ENCODE results near the gene CYP1A2. TPM values are rescaled to one million over a fixed set of nuclear protein-coding genes. Genes with fewer than 3 reads are reported as not detected.
A peak's percentile ranks its signal among the peaks of the same experiment; 100 is the strongest.

CYP1A2 gene
- total RNA-seq, 2 donors from 2014 or later = not detected

- no peaks in the 10 kb centered on the region for H3K9me3 ChIP-seq
- no peaks in the 10 kb centered on the region for H3K27me3 ChIP-seq (replicated peaks; ENCODE audit: insufficient read depth)
- no peaks in the 10 kb centered on the region for H3K36me3 ChIP-seq
- no peak overlapping the region for H3K27ac ChIP-seq
- DNase-seq (ENCODE audit: low spot score) (no peak), ATAC-seq (ENCODE audit: insufficient number of reproducible peaks, low FRiP score, low read depth) (no peak)
- H3K4me3 ChIP-seq = no peak overlapping the region
- no peak for TF ChIP-seq CTCF (IDR thresholded peaks at IDR 0.05)
- H3K4me1 ChIP-seq (ENCODE audit: control insufficient read depth in 1 of 2, low read depth in 2 of 2) = peaks cover 5 to 8% of the 10 kb centered on the region in 2 donors
Measured at GRCh38 chr15:74773731-74774252, 25.1 kb downstream of the CYP1A2 start.

GRCh38 chr15:74775132-74775562, 26.5 kb downstream of the CYP1A2 start:
- TF ChIP-seq CTCF (IDR thresholded peaks at IDR 0.05) = no peak
- DNase-seq (ENCODE audit: low spot score) (no peak), ATAC-seq (ENCODE audit: insufficient number of reproducible peaks, low FRiP score, low read depth) (no peak)
- Histone ChIP-seq H3K27me3 (replicated peaks; ENCODE audit: insufficient read depth) (no peaks in the 10 kb centered on the region), H3K9me3 (no peaks in the 10 kb centered on the region), H3K36me3 (no peaks in the 10 kb centered on the region), H3K4me1 (ENCODE audit: control insufficient read depth in 1 of 2, low read depth in 2 of 2) (peaks cover 5 to 8% of the 10 kb centered on the region in 2 donors), H3K27ac (no peak overlapping the region), H3K4me3 (no peak overlapping the region)

GRCh38 chr15:74775894-74776293, 27.2 kb downstream of the CYP1A2 start:
- no peak overlapping the region for H3K4me3 ChIP-seq
- ATAC-seq (ENCODE audit: insufficient number of reproducible peaks, low FRiP score, low read depth) (no peak), DNase-seq (ENCODE audit: low spot score) (no peak)
- H3K27ac ChIP-seq = no peak overlapping the region
- TF ChIP-seq CTCF (IDR thresholded peaks at IDR 0.05) = no peak
- no peaks in the 10 kb centered on the region for H3K27me3 ChIP-seq (replicated peaks; ENCODE audit: insufficient read depth)
- H3K4me1 ChIP-seq (ENCODE audit: control insufficient read depth in 1 of 2, low read depth in 2 of 2) = peaks cover 5 to 9% of the 10 kb centered on the region in 2 donors
- H3K36me3 ChIP-seq = no peaks in the 10 kb centered on the region
- H3K9me3 ChIP-seq = no peaks in the 10 kb centered on the region

GRCh38 chr15:74776821-74777768, 28.4 kb downstream of the CYP1A2 start:
- Histone ChIP-seq H3K4me1 (ENCODE audit: control insufficient read depth in 1 of 2, low read depth in 2 of 2) (peaks cover 9 to 12% of the 10 kb centered on the region in 2 donors), H3K36me3 (no peaks in the 10 kb centered on the region), H3K9me3 (no peaks in the 10 kb centered on the region), H3K27ac (peak overlapping the region in 1 of 2 donors; percentile 9), H3K27me3 (replicated peaks; ENCODE audit: insufficient read depth) (no peaks in the 10 kb centered on the region), H3K4me3 (no peak overlapping the region)
- DNase-seq (ENCODE audit: low spot score) (no peak), ATAC-seq (ENCODE audit: insufficient number of reproducible peaks, low FRiP score, low read depth) (no peak)
- no peak for TF ChIP-seq CTCF (IDR thresholded peaks at IDR 0.05)

- TF ChIP-seq CTCF (IDR thresholded peaks at IDR 0.05) = no peak
- no peak for ATAC-seq (ENCODE audit: insufficient number of reproducible peaks, low FRiP score, low read depth)
- no peak for DNase-seq (ENCODE audit: low spot score)
- H3K4me3 ChIP-seq = no peak overlapping the region
- no peak overlapping the region for H3K27ac ChIP-seq
- no peaks in the 10 kb centered on the region for H3K36me3 ChIP-seq
- H3K27me3 ChIP-seq (replicated peaks; ENCODE audit: insufficient read depth) = no peaks in the 10 kb centered on the region
- peaks cover 12 to 16% of the 10 kb centered on the region in 2 donors for H3K4me1 ChIP-seq (ENCODE audit: control insufficient read depth in 1 of 2, low read depth in 2 of 2)
- H3K9me3 ChIP-seq = no peaks in the 10 kb centered on the region
Measured at GRCh38 chr15:74777769-74778598, 29.3 kb downstream of the CYP1A2 start.
